ENCODE measurements around the gene WDR45B.

DNA sequence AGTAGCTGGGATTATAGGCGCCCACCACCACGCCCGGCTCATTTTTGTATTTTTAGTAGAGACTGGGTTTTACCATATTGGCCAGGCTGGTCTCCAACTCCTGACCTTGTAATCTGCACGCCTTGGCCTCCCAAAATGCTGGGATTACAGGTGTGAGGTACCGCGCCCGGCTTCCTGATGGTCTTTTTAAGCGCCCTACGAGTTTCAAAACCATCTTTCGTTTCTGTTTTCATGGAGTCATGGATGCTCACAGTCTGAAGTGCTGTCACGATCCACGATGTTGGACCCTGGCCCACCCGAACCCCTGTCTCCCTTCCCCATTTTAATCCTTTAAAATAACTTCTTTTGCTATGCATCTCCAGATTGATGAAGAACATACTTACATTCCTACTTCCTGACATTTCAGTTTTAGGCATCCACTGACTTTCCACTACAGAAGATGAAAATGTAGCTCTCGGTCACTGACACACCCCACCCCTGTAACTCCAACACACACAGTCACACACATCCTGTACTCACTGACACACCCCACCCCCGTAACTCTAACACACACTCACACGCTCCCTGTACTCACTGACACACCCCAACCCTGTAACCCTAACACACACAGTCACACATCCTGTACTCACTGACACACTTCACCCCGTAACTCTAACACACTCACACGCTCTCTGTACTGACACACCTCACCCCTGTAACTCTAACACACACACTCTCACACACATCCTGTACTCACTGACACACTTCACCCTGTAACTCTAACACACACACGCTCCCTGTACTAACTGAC is 22.6 kb upstream of the WDR45B start:
- TF ChIP-seq, protein P1, sequence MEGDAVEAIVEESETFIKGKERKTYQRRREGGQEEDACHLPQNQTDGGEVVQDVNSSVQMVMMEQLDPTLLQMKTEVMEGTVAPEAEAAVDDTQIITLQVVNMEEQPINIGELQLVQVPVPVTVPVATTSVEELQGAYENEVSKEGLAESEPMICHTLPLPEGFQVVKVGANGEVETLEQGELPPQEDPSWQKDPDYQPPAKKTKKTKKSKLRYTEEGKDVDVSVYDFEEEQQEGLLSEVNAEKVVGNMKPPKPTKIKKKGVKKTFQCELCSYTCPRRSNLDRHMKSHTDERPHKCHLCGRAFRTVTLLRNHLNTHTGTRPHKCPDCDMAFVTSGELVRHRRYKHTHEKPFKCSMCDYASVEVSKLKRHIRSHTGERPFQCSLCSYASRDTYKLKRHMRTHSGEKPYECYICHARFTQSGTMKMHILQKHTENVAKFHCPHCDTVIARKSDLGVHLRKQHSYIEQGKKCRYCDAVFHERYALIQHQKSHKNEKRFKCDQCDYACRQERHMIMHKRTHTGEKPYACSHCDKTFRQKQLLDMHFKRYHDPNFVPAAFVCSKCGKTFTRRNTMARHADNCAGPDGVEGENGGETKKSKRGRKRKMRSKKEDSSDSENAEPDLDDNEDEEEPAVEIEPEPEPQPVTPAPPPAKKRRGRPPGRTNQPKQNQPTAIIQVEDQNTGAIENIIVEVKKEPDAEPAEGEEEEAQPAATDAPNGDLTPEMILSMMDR (IDR thresholded peaks at IDR 0.05; ENCODE audit: low read depth, low read length, poor library complexity, severe bottlenecking), result no peak
- no peak for TF ChIP-seq EZH2phosphoT487 (IDR thresholded peaks at IDR 0.05; ENCODE audit: borderline replicate concordance, low read length)

Measured in DOHH2 (cell line).